ENCODE results near the gene PLXNA4. TPM values are rescaled to one million over a fixed set of nuclear protein-coding genes. Genes with fewer than 3 reads are reported as not detected.

The PLXNA4 gene
- total RNA-seq, 2 donors from 2014 or later, result 0.41 to 2.8 TPM

DNA sequence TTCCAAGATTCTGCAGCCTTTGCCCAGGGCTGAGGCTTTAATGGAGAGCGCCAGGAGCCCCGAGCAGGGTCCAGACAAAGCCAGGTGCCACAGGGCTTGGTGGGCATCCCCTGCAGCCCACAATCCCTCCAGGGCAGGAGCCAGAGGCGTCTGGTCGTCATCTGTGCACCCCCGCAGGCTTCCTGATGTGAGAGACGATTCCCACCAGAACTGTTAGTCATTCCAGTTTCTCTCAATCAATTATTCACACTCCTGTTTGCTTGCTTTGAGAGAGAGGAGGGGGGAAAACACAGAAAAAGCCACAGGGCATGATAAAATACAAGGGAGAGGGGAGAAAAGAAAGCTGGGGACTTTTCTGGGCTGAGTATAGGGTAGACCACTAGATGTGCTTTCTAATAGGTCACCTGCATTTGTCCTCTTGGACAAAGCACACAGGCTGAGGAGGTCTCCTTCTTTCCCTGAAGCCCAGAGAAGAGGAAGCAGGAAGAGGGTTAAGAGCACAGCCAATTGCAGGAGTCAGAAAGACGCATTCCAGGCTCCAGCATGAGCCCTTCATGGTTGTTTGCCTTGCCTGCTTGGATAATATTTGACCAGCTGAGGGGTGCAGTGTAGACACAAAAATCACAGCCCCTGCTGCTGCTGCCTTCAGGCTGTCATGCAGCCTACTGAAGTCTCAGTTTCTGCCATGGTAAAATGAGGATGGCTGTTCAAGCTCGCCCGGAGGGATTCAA lies 194.4 kb downstream of the PLXNA4 start:
- WGBS, result 44% methylated on average over 9 of the region's 9 CpGs
- H3K27ac ChIP-seq, result no peak overlapping the region
- no peak overlapping the region for H3K4me3 ChIP-seq
- H3K9me3 ChIP-seq, result no peaks in the 10 kb centered on the region
- H3K27me3 ChIP-seq (replicated peaks; ENCODE audit: insufficient read depth), result no peaks in the 10 kb centered on the region
- intact Hi-C loops (cut with DNase I), result no loop called here
- TF ChIP-seq, protein P1, sequence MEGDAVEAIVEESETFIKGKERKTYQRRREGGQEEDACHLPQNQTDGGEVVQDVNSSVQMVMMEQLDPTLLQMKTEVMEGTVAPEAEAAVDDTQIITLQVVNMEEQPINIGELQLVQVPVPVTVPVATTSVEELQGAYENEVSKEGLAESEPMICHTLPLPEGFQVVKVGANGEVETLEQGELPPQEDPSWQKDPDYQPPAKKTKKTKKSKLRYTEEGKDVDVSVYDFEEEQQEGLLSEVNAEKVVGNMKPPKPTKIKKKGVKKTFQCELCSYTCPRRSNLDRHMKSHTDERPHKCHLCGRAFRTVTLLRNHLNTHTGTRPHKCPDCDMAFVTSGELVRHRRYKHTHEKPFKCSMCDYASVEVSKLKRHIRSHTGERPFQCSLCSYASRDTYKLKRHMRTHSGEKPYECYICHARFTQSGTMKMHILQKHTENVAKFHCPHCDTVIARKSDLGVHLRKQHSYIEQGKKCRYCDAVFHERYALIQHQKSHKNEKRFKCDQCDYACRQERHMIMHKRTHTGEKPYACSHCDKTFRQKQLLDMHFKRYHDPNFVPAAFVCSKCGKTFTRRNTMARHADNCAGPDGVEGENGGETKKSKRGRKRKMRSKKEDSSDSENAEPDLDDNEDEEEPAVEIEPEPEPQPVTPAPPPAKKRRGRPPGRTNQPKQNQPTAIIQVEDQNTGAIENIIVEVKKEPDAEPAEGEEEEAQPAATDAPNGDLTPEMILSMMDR (IDR thresholded peaks at IDR 0.05), result no peak
- TF ChIP-seq POLR2A (IDR thresholded peaks at IDR 0.05) (no peak), POLR2AphosphoS5 (IDR thresholded peaks at IDR 0.05) (no peak)
- no peaks in the 10 kb centered on the region for H3K36me3 ChIP-seq
- no peaks in the 10 kb centered on the region for H3K4me1 ChIP-seq (replicated peaks)
- no peak for DNase-seq (ENCODE audit: low spot score)

DNA sequence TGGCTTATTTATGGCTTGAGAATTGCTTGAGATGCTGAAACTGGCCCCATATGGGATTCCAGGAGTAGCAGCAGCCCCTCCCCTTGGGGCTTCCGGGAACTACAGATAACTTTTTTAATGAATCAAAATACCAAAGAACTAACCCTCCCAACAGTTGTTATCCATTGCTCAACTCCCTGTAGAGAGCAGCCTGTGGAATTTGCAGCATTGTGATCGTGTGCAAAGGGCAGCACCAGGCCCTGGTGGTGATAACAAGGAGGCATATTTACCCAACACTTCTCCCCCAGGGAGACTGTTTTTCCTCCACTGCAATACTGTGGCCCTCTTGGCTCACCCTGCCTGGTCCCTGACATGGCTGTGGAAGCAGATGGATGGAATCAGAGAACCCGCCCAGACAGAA lies 196.2 kb downstream of the PLXNA4 start:
- Histone ChIP-seq H3K36me3 (no peaks in the 10 kb centered on the region), H3K4me1 (replicated peaks) (no peaks in the 10 kb centered on the region), H3K27me3 (replicated peaks; ENCODE audit: insufficient read depth) (no peaks in the 10 kb centered on the region), H3K9me3 (no peaks in the 10 kb centered on the region), H3K27ac (no peak overlapping the region), H3K4me3 (no peak overlapping the region)
- intact Hi-C loops (cut with DNase I), result no loop called here
- 65% methylated on average over 3 of the region's 3 CpGs for WGBS
- TF ChIP-seq, protein P1 (IDR thresholded peaks at IDR 0.05), result no peak
- TF ChIP-seq POLR2AphosphoS5 (IDR thresholded peaks at IDR 0.05) (no peak), POLR2A (IDR thresholded peaks at IDR 0.05) (no peak)
- no peak for DNase-seq (ENCODE audit: low spot score)

DNA sequence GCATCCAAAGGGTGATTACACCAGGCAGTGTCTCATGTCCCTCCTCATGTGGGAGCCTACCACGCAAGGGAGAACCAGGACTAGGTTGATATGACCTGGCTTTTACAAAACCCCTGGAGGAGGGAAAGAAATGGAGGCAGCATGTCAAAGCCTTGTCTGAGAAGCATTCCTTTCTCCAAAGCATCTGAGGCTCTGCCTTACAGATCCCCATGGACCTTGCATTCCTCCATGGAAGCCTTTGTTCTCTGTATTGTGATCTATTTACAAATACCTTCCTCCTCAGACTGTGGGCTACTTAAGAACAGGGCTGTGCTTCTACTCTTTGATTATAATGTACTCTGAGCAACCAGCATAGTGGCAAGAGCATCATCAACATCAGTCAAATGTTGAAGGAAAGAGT lies 197.0 kb downstream of the PLXNA4 start:
- intact Hi-C loops (cut with DNase I), result no loop called here
- TF ChIP-seq POLR2A (IDR thresholded peaks at IDR 0.05) (no peak), POLR2AphosphoS5 (IDR thresholded peaks at IDR 0.05) (no peak)
- TF ChIP-seq, protein P1 (IDR thresholded peaks at IDR 0.05), result no peak
- 71% methylated on average over 1 of the region's 1 CpG for WGBS
- no peaks in the 10 kb centered on the region for H3K36me3 ChIP-seq
- H3K4me3 ChIP-seq, result no peak overlapping the region
- no peaks in the 10 kb centered on the region for H3K9me3 ChIP-seq
- no peak overlapping the region for H3K27ac ChIP-seq
- H3K4me1 ChIP-seq (replicated peaks), result no peaks in the 10 kb centered on the region
- no peak for DNase-seq (ENCODE audit: low spot score)
- no peaks in the 10 kb centered on the region for H3K27me3 ChIP-seq (replicated peaks; ENCODE audit: insufficient read depth)

DNA sequence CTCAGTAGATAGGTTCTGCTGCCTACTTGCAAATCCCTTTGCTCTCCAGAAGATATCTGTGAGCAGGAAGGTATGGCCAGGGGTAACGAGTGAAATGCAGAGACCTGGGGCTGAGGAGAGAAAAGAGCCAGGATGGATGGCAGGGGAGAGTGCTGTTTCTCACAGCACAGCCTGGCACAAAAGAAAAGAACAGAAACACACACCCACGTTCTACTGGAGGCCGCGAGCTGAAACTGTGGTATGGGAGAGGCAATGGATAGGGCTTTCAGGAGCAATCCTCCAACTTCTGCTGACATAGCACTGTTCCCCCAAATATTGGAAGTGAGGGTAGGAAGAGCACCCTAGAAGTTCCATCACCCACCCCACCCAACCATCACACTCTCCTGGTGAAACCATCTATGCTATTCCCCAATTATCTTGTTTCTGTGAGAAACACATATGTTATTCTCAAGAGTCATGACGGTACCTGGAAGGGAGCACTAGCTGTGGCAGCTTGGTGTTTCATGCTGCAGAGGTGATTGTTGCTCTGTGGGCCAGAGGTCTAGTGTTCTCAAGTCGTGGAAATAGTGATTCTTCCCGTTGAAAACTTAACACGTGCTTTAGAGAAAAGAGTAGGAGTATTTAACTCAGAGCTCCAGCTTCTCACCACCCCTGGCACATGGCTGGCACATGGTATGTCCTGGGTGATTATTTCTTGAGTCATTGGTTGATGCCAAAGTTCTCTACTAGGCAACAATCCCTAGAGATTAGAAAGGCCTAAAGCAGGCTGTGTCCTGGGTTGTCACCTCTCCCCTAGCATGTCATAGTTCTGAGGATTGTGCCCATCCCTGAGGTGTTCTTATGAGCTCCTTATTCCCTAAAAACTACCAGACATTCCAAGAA lies 198.3 kb downstream of the PLXNA4 start:
- H3K4me3 ChIP-seq, result no peak overlapping the region
- no peak overlapping the region for H3K27ac ChIP-seq
- TF ChIP-seq POLR2AphosphoS5 (IDR thresholded peaks at IDR 0.05) (no peak), POLR2A (IDR thresholded peaks at IDR 0.05) (no peak)
- TF ChIP-seq, protein P1 (IDR thresholded peaks at IDR 0.05), result no peak
- DNase-seq (ENCODE audit: low spot score), result no peak
- no peaks in the 10 kb centered on the region for H3K27me3 ChIP-seq (replicated peaks; ENCODE audit: insufficient read depth)
- 88% methylated on average over 8 of the region's 8 CpGs for WGBS
- H3K36me3 ChIP-seq, result no peaks in the 10 kb centered on the region
- intact Hi-C loops (cut with DNase I), result no loop called here
- no peaks in the 10 kb centered on the region for H3K9me3 ChIP-seq
- no peaks in the 10 kb centered on the region for H3K4me1 ChIP-seq (replicated peaks)

Data from prostate gland (tissue), 2 donors.